ENCODE results near the gene KIF6.

KIF6 gene

GRCh38 chr6:39380837-39381549, 344.2 kb downstream of the KIF6 start:
- no peak for DNase-seq (ENCODE audit: low spot score)

DNA sequence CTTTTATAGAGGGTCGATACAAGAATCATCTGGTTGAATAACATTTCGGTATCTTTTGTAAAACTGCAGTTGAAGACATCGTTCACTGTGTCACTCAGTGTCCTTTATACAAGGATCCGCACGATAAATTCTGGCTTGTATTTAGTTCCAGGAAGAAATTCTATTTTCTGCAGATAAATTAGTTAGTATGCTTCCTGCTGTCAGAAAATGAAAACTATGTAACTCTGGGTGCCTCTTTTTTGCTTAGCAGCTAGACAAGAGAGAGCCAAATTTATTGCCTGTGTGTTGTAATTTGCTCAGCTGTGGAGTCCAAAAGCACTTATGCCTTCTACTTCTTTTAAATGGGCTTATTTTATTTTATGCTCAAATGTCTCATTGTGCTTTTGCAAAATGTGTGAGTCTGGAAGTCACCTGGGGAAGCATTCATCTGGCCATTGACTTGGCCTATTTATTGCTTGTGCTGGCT, 346.2 kb downstream of the KIF6 start:
- no peak for DNase-seq (ENCODE audit: low spot score)

GRCh38 chr6:39378175-39378959, 346.8 kb downstream of the KIF6 start:
- no peak for DNase-seq (ENCODE audit: low spot score)

- peak; percentile 65 for DNase-seq (ENCODE audit: low spot score)
Observed at GRCh38 chr6:39377539-39377950, 347.7 kb downstream of the KIF6 start.

- DNase-seq (ENCODE audit: low spot score), result no peak
Observed at GRCh38 chr6:39375405-39375804, 349.8 kb downstream of the KIF6 start.

GRCh38 chr6:39370390-39370789, 354.8 kb downstream of the KIF6 start:
- no peak for DNase-seq (ENCODE audit: low spot score)

- no peak for DNase-seq (ENCODE audit: low spot score)
Observed at GRCh38 chr6:39369987-39370386, 355.2 kb downstream of the KIF6 start.

GRCh38 chr6:39367700-39368099, 357.5 kb downstream of the KIF6 start:
- no peak for DNase-seq (ENCODE audit: low spot score)

GRCh38 chr6:39366931-39367618, 358.1 kb downstream of the KIF6 start:
- no peak for DNase-seq (ENCODE audit: low spot score)

GRCh38 chr6:39365281-39366074, 359.7 kb downstream of the KIF6 start:
- DNase-seq (ENCODE audit: low spot score), result peak; percentile 66

GRCh38 chr6:39363280-39363679, 361.9 kb downstream of the KIF6 start:
- no peak for DNase-seq (ENCODE audit: low spot score)

- DNase-seq (ENCODE audit: low spot score), result peak; percentile 22
Observed at GRCh38 chr6:39362487-39362865, 362.7 kb downstream of the KIF6 start.

- peak; percentile 71 for DNase-seq (ENCODE audit: low spot score)
Observed at GRCh38 chr6:39361657-39362486, 363.3 kb downstream of the KIF6 start.

- DNase-seq (ENCODE audit: low spot score), result no peak
Observed at GRCh38 chr6:39360378-39360777, 364.8 kb downstream of the KIF6 start.

DNA sequence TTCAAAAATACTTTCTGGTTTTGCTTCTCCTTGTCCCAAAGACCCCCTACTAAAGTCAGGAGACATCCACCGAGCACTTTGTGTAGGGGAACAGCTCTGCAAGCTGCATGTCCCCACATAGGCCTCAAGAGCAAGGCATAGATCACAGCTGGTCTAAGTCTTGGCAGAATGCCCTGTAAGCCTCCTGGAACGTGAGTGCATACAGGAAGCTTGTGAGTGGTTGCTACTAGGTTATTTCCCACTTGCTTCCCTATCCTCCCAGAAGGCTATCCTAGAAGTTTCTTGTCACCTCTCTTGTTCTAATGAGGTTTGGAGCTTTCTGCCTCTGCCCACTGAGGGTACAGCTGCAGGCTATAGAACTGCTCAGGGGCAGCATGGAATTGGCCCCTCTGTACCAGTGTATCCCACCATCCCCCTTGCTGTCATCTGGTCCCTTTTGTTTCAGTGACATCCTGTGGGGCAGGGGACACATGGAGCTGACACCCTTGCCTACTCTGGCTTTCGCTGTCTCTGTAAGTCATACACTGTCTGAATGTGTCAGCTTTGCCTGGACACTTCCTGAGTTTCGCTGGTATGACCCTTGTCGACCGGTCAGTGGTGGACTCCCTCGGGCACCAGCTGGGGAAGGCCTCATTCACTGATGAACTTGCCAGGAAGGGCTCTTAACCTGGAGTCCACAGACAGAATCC, 367.1 kb downstream of the KIF6 start:
- DNase-seq (ENCODE audit: low spot score), result peak; percentile 78

- DNase-seq (ENCODE audit: low spot score), result no peak
Observed at GRCh38 chr6:39353698-39354315, 371.4 kb downstream of the KIF6 start.

DNA sequence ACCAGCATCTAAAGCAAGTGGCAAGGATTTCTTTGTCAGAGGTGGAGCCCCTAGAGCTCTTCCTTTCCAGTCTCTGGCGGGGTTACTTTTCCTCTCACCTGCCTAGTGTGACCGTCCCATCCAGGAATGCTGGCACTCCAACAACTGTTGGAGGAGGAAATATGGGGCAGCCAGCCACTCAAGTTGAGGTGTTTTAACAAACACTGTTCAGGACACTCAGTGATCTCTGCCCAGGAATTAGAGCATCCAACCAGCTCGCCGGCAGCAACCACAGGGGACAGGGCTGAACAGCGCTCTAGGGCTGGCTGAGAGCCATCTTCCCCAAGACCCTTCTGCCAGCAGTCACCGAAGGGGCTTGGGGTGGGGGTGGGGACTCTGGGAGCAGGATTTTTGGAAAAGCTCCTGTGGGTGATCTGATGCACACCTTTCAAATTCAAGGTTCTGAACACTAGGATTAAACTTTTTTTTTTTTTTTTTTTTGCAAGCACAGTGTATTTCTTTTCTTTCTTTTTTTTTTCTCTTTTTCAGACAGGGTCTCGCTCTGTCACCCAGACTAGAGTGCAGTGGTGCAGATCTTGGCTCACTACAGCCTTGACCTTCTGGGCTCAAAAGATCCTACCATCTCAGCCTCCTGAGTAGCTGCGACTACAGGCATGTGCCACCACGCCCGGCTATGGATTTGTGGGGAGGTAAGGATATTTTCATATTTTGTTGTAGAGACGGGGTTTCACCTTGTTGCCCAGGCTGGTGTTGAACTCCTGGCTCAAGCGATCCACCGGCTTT, 374.3 kb downstream of the KIF6 start:
- DNase-seq (ENCODE audit: low spot score), result peak; percentile 11

DNA sequence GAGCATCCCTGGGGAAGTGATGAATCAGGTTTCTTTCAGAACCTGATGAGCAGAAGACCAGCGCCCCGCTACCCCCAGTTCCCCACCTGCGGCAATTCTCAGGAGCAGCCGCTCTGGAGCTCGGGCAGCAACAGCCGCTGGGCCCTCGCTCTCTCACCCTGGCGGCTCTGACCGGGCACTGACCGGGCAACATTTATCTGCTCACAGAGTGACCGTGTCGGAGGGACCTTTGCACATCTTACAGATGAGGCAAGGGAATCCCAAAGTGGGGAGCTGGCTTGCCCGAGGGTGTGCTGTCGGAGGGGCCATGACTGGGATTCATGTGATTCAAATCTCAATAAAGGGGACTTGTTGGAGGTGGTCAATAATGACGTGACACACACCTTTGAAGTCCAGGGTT, 376.5 kb downstream of the KIF6 start:
- DNase-seq (ENCODE audit: low spot score), result no peak

DNA sequence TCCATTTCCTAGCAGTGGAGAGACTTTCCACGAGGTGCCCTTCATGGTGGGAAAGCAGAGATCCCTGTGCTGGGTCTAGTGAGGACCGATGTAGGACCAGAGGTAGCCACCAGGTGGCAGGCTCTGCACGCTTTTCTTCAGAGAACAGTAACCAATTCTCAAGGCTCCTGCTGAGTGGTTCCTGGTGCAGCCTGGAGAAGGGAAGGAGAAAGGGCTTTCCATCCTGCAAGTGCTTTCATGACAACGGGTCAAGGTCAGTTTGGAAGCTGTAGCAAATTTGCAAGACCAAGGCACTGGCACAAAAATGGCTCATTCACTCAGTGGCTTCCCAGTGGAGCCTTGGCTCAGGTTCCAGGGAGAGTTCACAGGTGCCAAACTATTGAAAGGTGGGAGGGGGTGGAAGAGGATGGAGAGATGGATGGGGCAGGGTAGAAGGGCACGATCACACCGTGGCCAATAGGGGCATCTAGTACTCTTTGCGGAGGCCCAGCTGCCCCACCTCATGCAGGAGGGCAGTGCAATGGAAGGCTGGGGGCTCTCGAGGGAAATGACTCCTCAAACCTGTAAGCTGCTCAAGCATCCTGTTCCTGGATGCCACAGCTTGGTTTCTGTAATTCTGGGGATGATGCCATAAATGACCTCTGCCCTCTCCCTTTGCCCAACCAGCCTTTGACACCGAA, 377.2 kb downstream of the KIF6 start:
- DNase-seq (ENCODE audit: low spot score), result peak; percentile 68

All from kidney tubule cell (primary cell).